NCI-H82 treated with DMSO at 0.1 percent for 48 hours (cell line): Measurements from ENCODE around the gene GPM6B.

Experiments used
- DNase-seq: peaks from one replicate; lab custom pipeline; 2025; ENCODE audit not compliant: unreplicated experiment; lab: John Stamatoyannopoulos, UW

The GPM6B gene

DNA sequence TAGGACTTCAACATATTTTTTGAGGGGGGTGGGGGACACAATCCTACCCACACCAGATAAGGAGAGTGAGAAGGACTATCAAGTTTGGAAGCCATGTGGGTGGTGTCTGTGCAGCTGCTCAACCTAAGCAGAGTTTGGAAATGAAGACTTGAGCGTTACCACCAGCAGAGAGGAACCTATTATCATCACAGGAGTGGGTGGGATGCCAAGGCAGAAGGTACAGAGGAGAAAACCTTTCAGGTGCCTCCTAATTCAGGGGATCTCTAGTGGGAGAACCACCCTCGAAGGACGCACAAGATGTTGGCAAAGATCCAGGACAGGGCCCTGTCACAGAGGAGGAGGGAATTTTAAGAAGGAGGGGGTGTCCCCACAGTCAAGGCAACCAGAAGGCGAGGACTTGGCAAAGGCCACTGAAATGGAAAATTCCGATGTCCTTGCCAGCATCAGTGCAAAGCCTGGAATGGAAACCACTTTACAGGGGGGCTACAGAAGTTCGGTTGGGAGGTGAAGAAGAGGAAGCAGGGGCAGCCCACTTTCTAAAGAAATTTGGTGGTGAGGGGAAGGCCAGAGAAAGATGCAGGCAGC, 8.4 kb upstream of the GPM6B start:
- no peak for DNase-seq

DNA sequence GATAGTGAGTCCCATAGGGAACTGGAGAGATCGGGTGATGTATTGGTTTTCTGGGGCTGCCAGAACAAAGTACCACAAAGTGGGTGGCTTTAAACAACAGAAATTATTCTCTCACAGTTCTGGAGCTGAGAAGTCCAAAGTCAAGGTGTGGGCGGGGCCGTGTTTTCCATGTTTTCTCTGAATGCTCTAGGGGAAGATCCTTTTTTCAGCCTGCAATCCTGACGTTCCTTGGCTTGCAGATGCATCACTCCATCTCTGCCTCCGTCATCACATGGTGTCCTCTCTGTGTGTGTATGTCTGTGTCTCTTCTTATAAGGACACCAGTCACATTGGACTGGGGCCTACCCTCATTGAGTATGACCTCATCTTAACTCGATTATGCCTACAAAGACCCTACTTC, 7.9 kb upstream of the GPM6B start:
- no peak for DNase-seq

DNA sequence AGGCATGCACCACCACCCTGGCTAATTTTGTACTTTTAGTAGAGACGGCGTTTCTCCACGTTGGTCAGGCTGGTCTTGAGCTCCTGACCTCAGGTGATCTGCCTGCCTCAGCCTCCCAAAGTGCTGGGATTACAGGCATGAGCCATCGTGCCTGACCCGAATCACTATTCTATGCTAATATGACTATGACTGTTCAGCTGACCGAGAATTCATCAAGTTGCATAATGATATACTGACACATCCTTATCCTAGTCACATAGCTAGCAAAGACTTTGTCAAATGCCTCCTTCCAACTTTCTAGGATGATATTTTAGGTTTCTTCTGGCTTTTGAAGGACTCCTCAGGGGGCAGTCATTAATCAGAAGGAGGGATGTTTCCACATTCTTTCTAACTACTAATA, 4.8 kb upstream of the GPM6B start:
- DNase-seq: no peak

DNA sequence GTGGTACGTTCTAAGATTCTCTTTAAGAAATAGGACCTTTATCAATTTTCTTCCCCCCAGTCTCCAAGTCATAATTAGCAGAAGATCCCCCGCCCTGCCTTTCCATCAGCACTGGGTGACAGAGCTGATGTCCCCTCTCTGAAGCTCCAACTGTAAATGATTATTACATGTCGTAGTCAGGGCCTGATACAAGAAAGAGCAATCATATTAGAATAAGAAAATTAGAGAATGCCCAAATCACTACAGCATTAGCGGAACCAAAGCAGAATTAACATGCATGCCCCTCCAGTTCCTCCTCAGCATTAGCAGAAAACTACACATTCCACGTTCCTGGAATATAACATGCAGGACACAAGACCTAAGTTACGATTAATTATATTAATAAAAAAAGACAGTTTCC, 717 bp downstream of the GPM6B start:
- no peak for DNase-seq

DNA sequence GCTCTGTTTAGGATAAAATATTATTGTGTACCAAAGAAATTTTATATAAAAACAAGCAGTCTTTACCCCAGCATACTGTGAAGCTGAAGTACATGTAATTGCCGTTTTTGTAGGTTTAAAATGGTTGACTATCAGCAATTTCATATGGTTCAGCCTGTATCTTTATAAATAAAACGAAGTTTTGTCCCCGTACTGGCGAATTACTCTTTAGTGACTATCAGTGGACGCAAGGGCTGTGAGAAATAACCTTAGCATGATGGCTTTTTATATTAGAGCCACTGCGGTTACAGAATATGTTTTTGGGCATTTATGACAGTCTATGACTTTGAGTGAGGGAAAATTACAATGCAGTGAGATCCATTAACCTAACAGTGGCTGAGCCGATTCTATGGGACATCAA, 1.2 kb downstream of the GPM6B start:
- no peak for DNase-seq

DNA sequence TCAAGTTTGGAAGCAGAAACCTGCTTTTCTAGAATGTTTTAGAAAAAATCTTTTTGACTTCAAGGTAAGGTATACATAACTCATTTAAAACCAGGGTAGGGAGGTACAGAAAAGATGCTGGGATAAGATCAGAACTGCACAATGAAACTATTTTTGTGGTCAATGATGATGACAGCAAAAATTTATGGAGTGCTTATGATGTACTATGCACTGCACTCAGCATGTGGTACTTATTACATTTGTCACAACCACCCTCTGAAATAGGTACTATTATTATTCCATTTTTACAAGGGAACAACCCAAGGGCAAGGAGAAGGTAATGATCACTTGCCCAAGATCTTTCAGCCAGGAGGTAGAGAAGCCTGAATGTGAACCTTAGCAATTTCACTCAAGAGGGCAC, 8.0 kb downstream of the GPM6B start:
- no peak for DNase-seq

DNA sequence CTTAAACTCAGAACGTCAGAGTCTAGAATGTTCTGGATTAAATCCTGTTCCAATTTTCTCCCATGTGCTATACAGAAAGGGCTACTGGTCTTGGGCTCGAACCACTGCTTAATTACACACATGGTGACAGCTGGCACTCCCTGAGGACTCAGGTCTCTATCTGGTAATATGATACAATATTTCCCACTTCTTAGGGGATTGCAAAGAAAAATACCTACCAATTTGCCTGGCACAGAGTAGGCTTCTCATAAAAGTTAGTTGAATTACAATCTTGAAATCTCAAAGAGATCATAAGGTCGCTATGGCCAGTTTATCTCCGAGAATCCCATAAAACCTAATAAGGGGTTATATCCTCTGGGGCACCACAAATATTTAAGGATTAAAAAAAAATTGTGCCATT, 8.6 kb downstream of the GPM6B start:
- peak; percentile 38 for DNase-seq

DNA sequence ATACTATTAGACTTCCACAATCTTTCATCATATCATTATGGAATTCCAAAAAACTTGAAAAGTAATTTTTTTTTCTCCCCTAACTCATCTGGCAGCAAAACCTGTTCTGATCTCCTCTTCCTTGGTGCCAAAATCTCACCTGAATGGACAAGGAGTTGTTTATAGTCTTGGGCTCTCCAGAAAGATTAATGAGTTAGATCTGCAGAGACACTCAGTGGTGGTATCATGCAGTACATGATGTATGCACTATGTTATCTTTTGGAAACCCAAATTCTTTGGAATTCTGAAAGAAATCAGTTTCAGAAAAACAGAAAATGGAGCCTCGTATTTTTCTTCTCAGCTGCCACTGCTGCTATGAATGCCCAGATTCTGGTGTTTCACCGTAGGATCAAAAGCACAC, 11.7 kb downstream of the GPM6B start:
- DNase-seq: no peak

DNA sequence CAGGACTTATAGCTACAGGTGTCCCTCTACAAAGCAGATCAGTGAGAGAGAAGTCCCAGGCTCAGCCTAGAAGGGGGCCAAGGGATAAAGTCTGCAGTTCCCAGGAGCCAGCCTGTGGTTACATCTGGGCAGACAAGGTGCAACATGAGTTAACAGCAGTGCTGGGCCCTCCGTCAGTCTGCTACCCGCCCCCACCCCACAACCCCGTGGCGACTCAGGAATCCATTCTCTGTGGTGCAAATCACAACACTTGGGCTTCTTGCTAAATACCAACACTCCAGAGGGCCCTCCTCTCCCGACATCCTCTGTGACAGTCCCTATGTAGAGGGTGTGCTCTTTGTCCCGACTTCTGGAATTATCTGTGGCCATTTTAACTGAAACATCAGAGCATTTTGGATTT, 13.8 kb downstream of the GPM6B start:
- DNase-seq: no peak

DNA sequence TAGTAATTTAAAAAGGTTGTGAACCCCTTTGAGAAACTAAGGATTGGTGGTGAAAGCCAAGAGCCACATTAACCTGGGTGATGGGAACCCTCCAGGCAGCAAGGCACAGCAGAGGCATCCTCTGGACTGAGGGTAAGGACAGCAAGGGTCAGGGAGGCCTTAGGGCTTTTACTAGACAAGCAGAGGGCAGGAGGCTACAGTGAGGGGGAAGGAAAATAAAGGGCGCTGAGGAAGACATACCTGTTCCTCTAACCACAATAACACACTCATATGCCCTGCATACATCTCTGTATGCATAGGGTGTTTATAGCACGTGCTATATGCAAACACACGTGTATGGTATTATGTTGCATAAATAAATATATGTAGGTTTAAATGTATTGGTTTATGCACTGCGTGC, 18.7 kb downstream of the GPM6B start:
- DNase-seq: no peak

DNA sequence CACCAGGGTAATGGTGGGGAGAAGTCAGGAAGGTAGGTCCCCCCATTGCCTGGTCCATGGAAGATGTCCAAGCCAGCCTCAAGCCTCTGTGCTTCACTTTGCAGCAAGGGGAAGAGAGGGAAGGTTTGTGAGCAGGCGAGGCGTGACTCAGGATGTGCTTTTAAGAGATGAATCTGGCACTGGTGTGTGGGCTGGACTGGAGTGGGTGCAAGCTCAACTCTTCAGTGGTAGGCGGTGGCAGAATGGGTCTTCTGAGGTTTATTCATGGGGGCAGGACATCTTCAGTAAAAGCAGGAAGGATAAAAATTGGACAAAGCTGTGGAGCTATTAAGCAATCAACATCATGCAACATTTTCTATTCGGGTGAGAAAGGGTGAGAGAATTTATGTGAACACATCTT, 19.4 kb downstream of the GPM6B start:
- no peak for DNase-seq

DNA sequence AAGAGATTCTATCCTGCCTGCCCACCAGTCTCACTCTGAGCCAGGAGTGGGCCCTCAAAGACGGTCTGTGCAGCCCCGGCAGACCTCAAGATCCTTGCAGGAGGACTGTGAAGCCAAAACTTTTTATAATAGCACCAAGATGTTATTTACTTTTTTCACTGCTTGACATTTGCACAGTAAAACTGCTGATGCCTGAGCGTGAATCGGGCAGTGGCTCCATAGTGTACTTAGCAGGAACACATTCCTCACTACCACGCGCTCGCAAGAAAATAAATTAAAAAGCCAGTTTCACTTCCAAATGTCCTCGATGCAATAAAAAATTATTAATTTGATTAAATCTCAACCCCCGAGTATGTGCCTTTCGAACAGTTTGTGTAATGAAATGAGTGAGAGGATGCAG, 22.5 kb downstream of the GPM6B start:
- DNase-seq: no peak

DNA sequence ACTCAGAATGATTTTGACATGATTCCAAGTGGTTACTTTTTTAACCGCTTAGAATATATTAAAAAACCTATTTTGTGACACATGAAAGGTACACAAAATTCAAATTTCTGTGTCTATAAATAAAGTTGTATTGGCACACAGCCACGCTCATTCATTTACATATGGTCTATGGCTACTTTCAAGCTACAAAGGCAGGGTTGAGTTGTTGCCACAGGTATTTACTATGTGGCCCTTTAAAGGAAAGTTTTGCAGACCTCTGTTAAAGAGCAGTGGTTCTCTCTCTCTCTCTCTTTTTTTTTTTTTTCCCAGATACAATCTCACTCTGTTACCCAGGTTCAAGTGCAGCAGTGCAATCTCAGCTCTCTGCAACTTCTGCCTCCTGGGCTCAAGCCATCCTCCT, 23.0 kb downstream of the GPM6B start:
- no peak for DNase-seq

DNA sequence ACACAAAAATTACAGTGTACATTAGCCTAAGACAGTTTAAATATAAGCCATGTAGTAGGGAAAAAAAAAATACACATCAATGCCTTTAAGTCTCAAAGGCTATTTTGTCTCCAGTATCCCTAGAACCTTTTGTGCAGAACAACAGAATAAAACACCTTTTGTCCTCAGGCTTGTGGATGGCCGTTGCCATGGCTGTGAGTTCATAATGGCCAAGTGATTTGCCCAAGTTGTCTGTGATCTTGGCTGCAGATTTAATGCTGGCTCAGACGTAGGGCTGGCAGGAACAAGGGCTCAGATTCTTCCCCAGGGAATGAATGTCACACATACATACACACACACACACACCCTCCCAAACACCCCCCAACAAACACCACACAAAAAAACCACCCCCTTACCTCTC, 25.3 kb downstream of the GPM6B start:
- DNase-seq: no peak

DNA sequence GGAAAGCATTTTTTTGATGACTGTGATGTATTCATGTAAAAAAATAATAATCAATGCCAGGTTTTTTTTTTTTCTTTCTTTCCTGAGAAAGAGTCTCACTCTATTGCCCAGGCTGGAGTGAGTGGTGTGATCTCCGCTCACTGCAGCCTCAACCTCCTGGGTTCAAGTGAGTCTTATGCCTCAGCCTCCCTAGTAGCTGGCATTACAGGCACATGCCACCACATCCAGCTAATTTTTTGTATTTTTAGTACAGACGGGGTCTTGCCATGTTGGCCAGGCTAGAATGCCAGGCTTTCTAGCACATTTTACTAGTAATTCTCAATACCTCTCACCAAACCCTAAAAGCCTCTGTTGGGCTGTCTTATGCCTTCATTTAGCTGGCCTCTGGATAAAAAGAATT, 25.7 kb downstream of the GPM6B start:
- DNase-seq: no peak

DNA sequence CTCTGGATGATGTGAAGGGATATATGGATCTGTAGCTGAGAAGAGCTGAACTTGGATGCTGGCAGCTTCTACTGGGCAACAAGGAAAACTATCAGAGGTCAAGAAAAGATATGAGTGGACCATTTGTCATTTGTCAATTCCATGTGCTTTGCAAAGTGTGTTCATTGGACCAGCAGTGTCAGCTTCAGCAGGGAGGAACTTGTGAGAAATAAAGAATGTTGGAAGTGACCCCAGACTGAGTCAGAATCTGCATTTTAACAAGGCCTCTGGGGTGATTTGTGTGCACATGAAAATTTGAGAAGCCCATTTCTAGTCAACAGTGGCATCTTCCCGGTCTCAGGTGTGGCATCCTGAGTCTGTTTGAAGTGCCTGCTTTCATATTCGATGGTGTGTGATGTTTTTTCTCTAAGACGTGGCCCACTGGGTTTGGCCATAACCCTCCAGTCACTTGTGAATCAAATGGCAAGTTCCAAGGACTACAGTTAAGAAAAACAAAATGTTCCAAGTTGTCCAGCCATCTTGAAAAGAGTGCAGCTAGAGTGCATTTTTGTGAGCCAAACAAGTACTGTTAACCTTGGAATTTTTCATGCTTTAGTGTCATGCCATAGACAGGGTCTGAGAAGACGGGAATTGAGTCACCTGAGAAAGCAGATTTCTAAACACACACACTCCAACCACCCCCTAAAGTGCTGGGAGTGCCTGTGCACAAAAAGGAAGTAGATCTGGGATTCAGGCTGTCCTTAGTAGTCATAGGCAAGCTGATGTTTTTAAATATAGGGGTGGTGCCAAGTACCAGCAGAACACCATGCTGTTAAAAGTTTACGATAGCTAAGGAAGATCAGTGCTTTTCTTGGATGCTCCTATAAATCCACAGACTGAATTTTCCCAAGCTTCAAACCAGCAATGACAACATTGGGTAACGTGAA, 26.4 kb downstream of the GPM6B start:
- DNase-seq: no peak

DNA sequence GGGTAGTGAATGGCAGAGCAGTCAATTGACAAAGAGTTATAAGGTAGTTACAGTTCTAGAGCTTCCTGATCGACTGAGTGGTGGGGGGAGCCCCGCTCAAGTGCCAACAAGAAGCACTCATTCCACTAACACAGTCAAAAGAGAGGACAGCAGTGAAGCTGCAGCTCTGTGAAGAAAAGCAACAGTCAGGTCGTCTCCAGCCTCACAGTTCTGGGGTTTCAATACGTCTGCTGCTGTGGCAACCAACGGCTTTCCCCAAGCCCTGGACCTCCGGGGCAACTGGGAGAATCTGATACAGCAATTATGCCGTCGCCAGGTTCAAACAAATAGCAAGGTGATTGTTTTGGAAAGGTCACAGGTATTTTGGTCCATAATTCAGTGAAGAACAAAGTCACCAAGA, 30.8 kb downstream of the GPM6B start:
- DNase-seq: no peak

DNA sequence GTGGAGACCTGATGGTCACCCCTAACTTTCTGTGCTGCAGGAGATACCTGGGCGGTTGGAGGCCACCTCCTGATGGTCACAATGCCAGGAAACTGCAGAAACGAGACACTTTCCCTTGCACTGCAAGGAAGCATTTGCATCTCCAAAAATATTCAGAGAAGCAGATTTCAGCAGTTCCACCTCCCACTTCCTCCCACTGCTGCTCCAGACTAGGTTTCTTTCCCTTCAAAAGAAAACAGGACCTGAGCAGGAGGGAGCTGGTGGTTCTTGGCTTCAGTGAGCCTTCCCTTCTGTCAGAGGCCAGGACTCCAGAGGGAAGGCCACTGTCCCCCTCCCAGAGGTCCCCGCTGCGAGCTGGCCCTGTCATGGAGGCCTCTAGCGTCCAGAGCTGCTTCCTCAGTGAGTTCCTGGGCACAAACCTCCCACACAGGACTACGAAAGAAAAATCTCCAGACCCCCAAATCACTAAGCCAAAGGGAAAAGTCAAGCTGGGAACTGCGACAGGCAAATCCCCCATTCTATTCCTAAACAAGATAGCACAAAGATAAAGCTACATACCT, 35.9 kb downstream of the GPM6B start:
- DNase-seq: no peak

DNA sequence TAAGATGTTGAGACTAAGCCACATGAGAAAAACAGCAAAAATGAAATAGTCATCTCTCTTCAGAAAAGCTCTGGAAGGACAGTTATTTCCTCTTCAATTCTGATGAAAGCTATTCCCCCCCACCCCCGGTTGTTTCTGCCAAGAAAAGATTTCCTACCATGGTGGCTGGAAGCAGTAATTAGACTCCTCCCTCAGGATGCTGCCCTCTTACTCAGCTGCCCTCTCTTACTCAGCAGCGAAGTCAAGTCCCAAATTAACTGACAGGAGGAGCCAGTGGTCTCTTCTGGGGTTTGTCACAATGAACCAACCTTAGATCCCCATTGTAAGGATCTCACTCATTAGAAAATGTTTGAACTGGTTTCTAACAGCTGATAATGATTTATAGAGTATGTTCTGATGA, 38.0 kb downstream of the GPM6B start:
- no peak for DNase-seq

DNA sequence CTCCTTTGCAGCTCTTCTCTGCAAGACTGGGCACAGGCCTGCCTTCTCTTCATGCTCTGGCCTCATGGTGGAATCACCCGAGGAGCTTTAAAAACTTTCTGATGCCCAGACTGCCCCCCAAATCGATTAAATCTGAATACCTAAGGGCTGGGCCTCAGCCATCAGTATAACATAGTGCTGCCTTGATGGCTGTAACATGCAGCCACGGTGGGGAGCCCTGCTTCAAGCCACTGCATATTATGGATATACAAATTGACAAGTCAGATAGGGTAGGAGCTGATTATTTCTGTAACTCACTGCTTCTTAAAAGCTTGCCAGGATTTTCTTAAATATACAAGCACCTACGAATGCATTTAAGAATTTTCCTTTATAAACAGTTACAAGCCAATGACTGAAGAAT, 40.5 kb downstream of the GPM6B start:
- no peak for DNase-seq

DNA sequence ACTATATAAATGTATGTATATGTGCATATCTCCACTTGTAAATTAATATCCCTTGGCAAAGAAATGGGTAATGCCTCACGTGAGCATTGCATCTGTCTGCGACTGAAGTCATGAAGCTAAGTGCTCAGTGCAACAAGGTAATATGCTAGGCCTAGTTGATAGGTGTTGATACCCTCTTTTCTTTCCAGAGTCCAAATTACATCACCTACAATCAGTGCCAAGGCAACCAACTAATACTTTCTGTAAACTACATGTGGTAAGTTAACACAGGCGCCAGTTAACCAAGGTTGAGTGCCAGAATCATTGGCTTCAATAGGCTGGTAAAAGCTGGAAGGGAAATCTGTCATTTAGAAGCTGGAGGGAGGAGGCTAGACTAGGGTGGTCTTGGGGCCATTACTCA, 41.1 kb downstream of the GPM6B start:
- DNase-seq: no peak

DNA sequence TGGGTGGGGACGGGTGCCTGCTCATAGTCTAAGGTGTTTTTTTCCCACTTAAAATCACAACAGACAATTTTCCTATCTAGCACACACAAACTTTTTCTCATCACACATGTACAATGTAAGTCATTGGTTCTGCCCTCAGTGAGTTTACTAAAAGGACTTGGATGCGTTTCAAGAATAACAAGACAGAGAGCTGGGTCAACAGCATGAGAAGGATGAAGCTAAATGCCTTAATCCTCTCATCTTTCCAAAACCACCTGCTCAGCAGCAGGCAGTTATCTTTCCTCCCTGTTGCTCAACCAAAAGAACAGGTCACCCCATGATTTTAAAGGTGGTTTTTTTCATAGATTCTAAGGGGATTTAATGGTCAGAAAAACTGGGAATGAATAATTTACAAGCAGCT, 42.2 kb downstream of the GPM6B start:
- peak; percentile 33 for DNase-seq
